SK-N-SH (cell line): ENCODE data around the gene C20orf144. TPM values are rescaled to one million over a fixed set of nuclear protein-coding genes. Genes with fewer than 3 reads are reported as not detected.

Experiments used
- CTCF ChIA-PET: fragments of 300-600, 350-600 bp; formaldehyde crosslinking; extraction: SDS; loops from one replicate; lab custom pipeline; 2021; lab: Yijun Ruan, JAX
- POLR2A ChIA-PET: fragments of 350-600 bp; sonication (Branson Sonifier 250); formaldehyde crosslinking; extraction: SDS; loops from one replicate; lab custom pipeline; 2020; ENCODE audit warnings: antibody characterized with exemption, inconsistent platforms; lab: Yijun Ruan, JAX
- DNase-seq: peaks from one replicate; pipeline ENCODE4 v3.0.0; 2012
- H2AFZ ChIP-seq: fragments of 200-600 bp; sonication (generic); 2 replicates; pipeline ENCODE4 v1.8.1; 2016; ENCODE audit warnings: antibody characterized with exemption, mild to moderate bottlenecking, low read depth
- H3F3A ChIP-seq: fragments of 200-600 bp; sonication (generic); replicated peaks from 2 replicates; pipeline ENCODE3; 2016; ENCODE audit warnings: antibody characterized with exemption, mild to moderate bottlenecking; ENCODE audit not compliant: insufficient read depth
- H3K27ac ChIP-seq, 2 experiments: fragments of 200-500 bp in 1 of 2; fragments of 200-600 bp in 1 of 2; sonication (Bioruptor generic) in 1 of 2; sonication (generic), shearing (Covaris generic) in 1 of 2; 2 replicates each; pipeline versions ENCODE4 v1.5.1 to v1.6.1; 2014 to 2016; ENCODE audit warnings: low read depth in 2 of 2, inconsistent platforms in 1 of 2, low read length in 1 of 2, mild to moderate bottlenecking in 1 of 2, mixed read lengths in 1 of 2
- H3K27me3 ChIP-seq: fragments of 200-600 bp; sonication (generic), shearing (Covaris generic); 2 replicates; pipeline ENCODE4 v1.6.1; 2016; ENCODE audit warnings: mixed run types; ENCODE audit not compliant: insufficient read depth
- H3K36me3 ChIP-seq, 2 experiments: fragments of 200-500 bp in 1 of 2; fragments of 200-600 bp in 1 of 2; sonication (Bioruptor generic) in 1 of 2; sonication (generic) in 1 of 2; replicated peaks in 1 of 2; 2 replicates each; pipeline versions ENCODE3 to v1.5.1; 2014 to 2016; ENCODE audit warnings: low read length in 1 of 2, mild to moderate bottlenecking in 1 of 2; ENCODE audit not compliant: insufficient read depth in 2 of 2, control insufficient read depth in 1 of 2
- H3K4me1 ChIP-seq, 2 experiments: fragments of 200-500 bp in 1 of 2; fragments of 200-600 bp in 1 of 2; sonication (Bioruptor generic) in 1 of 2; sonication (generic), shearing (Covaris generic) in 1 of 2; 2 replicates each; pipeline versions ENCODE4 v1.5.1 to v1.6.1; 2014 to 2016; ENCODE audit warnings: low read depth in 1 of 2, low read length in 1 of 2, mixed run types in 1 of 2; ENCODE audit not compliant: insufficient read depth in 2 of 2, control insufficient read depth in 1 of 2
- H3K4me2 ChIP-seq: fragments of 200-600 bp; sonication (generic), shearing (Covaris generic); 2 replicates; pipeline ENCODE4 v1.6.1; 2017; ENCODE audit warnings: mixed run types
- H3K4me3 ChIP-seq, 2 experiments: fragments of 200-500 bp in 1 of 2; fragments of 200-600 bp in 1 of 2; sonication (Bioruptor generic) in 1 of 2; sonication (generic), shearing (Covaris generic) in 1 of 2; 2 replicates each; pipeline versions ENCODE4 v1.5.1 to v1.8.1; 2014 to 2016; ENCODE audit warnings: low read depth in 2 of 2, inconsistent platforms in 1 of 2, low read length in 1 of 2, mild to moderate bottlenecking in 1 of 2, mixed read lengths in 1 of 2, moderate library complexity in 1 of 2
- H3K79me2 ChIP-seq: fragments of 200-600 bp; sonication (generic); 2 replicates; pipeline ENCODE4 v1.8.1; 2017; ENCODE audit warnings: mild to moderate bottlenecking; ENCODE audit not compliant: insufficient read depth
- H3K9ac ChIP-seq: fragments of 200-600 bp; sonication (generic); 2 replicates; pipeline ENCODE4 v1.6.1; 2017; ENCODE audit warnings: mixed run types
- H3K9me2 ChIP-seq: fragments of 200-600 bp; sonication (generic); 2 replicates; pipeline ENCODE4 v1.6.1; 2017; ENCODE audit warnings: mixed run types
- H3K9me3 ChIP-seq: fragments of 200-600 bp; sonication (generic); 2 replicates; pipeline ENCODE4 v1.6.1; 2017; ENCODE audit warnings: mixed run types, mild to moderate bottlenecking, moderate library complexity
- H4K20me1 ChIP-seq: fragments of 200-600 bp; sonication (generic); 2 replicates; pipeline ENCODE4 v1.6.1; 2017; ENCODE audit warnings: mild to moderate bottlenecking, mixed run types; ENCODE audit not compliant: insufficient read depth
- GABPA ChIP-seq: IDR thresholded peaks from 2 replicates; pipeline ENCODE4 v1.4.0; 2012; ENCODE audit warnings: low read depth, mild to moderate bottlenecking
- GATA2 ChIP-seq: sonication (generic); formaldehyde crosslinking; IDR thresholded peaks from 2 replicates; pipeline ENCODE4 v1.5.0; 2020; ENCODE audit warnings: mild to moderate bottlenecking, missing genetic modification reagents
- MEF2A ChIP-seq: IDR thresholded peaks from 2 replicates; pipeline ENCODE4 v1.4.0; 2012; ENCODE audit warnings: low read depth, borderline replicate concordance
- MXI1 ChIP-seq: IDR thresholded peaks from 2 replicates; pipeline ENCODE4 v1.6.1; 2012; ENCODE audit warnings: mild to moderate bottlenecking, low read depth, low read length, improper control_type of control experiment
- NFIC ChIP-seq: IDR thresholded peaks from 2 replicates; pipeline ENCODE4 v1.4.0; 2012; ENCODE audit warnings: borderline replicate concordance
- POLR2AphosphoS5 ChIP-seq: IDR thresholded peaks from 2 replicates; pipeline ENCODE4 v1.6.1; 2012; ENCODE audit warnings: low read depth, low read length
- RAD21 ChIP-seq: IDR thresholded peaks from 2 replicates; pipeline ENCODE4 v1.6.1; 2012; ENCODE audit warnings: mild to moderate bottlenecking, low read length
- SIN3A ChIP-seq: IDR thresholded peaks from 2 replicates; pipeline ENCODE4 v1.6.1; 2012; ENCODE audit warnings: low read depth, mild to moderate bottlenecking, low read length, moderate library complexity, borderline replicate concordance
- SMC3 ChIP-seq: IDR thresholded peaks from 2 replicates; pipeline ENCODE4 v1.6.1; 2012; ENCODE audit warnings: low read depth, low read length, improper control_type of control experiment
- WGBS: methylation state at CpG from one replicate; pipeline ENCODE4 v1.1.6; 2017; ENCODE audit warnings: low lambda C conversion rate; 5-methylcytosine and 5-hydroxymethylcytosine counted together
- polyA plus RNA-seq, 3 experiments: library from polyadenylated mRNA; depleted of rRNA; stranded (reverse); fragments of >200 nt; gene quantifications; 2 replicates each; pipeline ENCODE4 v1.2.3, GENCODE V29; 2012
- TF ChIP-seq, protein P1 (sequence below): IDR thresholded peaks from 2 replicates; pipeline ENCODE4 v1.4.0; 2012; ENCODE audit warnings: low read depth
- TF ChIP-seq, protein P2 (sequence below): fragments of 200-600 bp; sonication (generic); IDR thresholded peaks from 2 replicates; pipeline ENCODE4 v1.6.1; 2017; ENCODE audit warnings: antibody characterized with exemption, mild to moderate bottlenecking, moderate library complexity

Gene C20orf144
- polyA plus RNA-seq, 1 of the 3 experiments (the other 2 are of a cell fraction) = 0.12 TPM

DNA sequence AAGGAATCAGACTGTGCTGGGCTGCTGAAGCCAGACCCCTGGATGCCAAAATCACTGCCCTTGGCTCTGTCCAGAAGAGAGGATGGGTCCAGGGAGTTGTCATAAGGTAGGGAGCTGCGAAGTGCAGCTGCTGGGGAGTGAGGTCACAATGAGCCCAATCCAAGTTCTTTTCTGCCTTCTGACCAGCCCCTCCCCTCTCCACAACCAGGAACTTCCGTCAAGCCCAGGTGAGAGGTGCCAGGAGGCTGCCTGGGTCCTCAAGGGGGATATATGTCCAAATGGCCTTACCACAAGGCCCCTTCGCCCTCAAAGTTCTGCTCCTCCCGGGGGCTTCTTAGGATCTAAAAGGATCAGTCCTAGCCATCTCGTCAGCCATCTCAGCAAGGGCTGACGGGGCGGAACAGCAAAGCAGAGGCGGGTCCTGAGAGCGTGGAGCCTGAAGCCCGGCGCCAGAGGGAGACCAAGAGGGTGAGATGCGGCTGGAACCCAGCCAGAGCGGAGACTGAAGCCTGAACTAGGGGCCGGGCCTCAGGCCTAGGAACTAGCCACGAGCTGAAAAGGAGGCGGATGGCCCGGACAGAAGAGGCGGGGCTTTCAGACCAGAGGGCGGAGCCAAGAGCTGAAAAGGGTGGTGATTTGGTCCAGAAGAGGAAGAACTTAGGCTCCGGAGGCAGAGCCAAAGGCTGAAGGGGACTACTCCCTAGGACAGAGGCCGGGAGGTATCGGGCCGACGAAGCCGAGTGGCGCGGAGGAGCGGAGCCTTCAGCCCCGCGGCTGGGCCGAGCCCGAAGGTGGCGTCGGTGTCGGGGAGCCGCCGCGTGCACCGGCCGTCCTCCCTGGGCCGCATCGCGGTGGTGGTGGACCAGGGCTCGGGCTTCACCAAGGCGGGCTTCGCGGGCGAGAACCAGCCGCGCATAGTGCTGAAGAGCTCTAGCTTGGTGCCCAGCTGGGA lies 4.4 kb downstream of the C20orf144 start, which contains the start of gene ACTL10:
Gene ACTL10 (plus strand): TSS at position 651 of the 952 bp plus-strand sequence. CDS start 555 bp downstream, outside the sequence.
- Histone ChIP-seq H3K36me3 (peaks cover 8 to 17% of the 10 kb centered on the region in 2 experiments), H3K4me2 (peak within 1 kb of the TSS; percentile 75; the same call in 1 of the 2 replicates), H3K79me2 (no peaks in the 10 kb centered on the region), H3K9ac (no peak within 1 kb of the TSS), H3K27ac (peak within 1 kb of the TSS; percentile 55 to 87; a peak in 3 of 4 replicates), H2AFZ (peak within 1 kb of the TSS; percentile 36; the same call in 1 of the 2 replicates), H3K4me1 (peaks cover 0 to 41% of the 10 kb centered on the region in 2 experiments; a peak in 1 of 4 replicates), H3K4me3 (peak within 1 kb of the TSS; percentile 41 to 52; a peak in 3 of 4 replicates), H4K20me1 (no peaks in the 10 kb centered on the region), H3F3A (peaks cover 25% of the 10 kb centered on the region), H3K9me3 (no peaks in the 10 kb centered on the region), H3K9me2 (no peaks in the 10 kb centered on the region), H3K27me3 (no peaks in the 10 kb centered on the region)
- WGBS = 55% methylated on average over 40 of the region's 50 CpGs
- DNase-seq = peak; percentile 94
- TF ChIP-seq MEF2A (no peak), RAD21 (0 out of 2 replicates have a peak, but pooled peaks have one; percentile 8), NFIC (peak; percentile 72), GATA2 (no peak), SMC3 (peak; percentile 19; the same call in 1 of the 2 replicates), SIN3A (peak; percentile 44; the same call in 1 of the 2 replicates), POLR2AphosphoS5 (peak; percentile 63; the same call in 1 of the 2 replicates), MXI1 (peak; percentile 77), GABPA (peak; percentile 26; the same call in 1 of the 2 replicates)
- TF ChIP-seq, protein P1, sequence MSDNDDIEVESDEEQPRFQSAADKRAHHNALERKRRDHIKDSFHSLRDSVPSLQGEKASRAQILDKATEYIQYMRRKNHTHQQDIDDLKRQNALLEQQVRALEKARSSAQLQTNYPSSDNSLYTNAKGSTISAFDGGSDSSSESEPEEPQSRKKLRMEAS = peak; percentile 75
- TF ChIP-seq, protein P2, sequence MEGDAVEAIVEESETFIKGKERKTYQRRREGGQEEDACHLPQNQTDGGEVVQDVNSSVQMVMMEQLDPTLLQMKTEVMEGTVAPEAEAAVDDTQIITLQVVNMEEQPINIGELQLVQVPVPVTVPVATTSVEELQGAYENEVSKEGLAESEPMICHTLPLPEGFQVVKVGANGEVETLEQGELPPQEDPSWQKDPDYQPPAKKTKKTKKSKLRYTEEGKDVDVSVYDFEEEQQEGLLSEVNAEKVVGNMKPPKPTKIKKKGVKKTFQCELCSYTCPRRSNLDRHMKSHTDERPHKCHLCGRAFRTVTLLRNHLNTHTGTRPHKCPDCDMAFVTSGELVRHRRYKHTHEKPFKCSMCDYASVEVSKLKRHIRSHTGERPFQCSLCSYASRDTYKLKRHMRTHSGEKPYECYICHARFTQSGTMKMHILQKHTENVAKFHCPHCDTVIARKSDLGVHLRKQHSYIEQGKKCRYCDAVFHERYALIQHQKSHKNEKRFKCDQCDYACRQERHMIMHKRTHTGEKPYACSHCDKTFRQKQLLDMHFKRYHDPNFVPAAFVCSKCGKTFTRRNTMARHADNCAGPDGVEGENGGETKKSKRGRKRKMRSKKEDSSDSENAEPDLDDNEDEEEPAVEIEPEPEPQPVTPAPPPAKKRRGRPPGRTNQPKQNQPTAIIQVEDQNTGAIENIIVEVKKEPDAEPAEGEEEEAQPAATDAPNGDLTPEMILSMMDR = peak; percentile 35
- ChIA-PET CTCF (interaction anchor here (0.5 to 10.6 kb wide), 26 partner anchors 9 to 301 kb away, joined by 3 to 114 read pairs (median 4); partner anchors contain the start of gene ZNF341), POLR2A (interaction anchor here (0.7 to 3.7 kb wide), 10 partner anchors 12 to 273 kb away, joined by 3 to 17 read pairs (median 4); partner anchors contain the start of genes CBFA2T2 and SNTA1)

DNA sequence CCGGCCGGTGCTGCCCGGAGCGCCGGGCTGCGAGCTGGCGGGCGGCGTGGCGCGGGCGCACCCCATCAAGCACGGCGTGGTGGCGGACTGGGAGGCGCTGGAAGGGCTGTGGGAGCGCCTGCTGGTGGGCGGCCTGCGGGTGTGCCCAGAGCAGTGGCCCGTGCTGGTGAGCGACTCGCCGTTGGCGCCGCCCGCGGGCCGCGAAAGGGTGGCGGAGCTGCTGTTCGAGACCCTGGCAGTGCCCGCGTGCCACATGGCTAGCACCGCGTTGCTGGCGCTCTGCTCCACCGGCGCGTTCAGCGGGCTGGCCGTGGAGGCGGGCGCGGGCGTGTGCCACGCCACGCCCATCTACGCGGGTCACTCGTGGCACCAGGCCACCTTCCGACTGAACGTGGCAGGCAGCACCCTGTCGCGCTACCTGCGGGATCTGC lies 5.1 kb downstream of the C20orf144 start:
- H2AFZ ChIP-seq = no peak overlapping the region
- WGBS = 61% methylated on average over 16 of the region's 55 CpGs
- H3K27me3 ChIP-seq = no peaks in the 10 kb centered on the region
- H3K36me3 ChIP-seq = peaks cover 8 to 17% of the 10 kb centered on the region in 2 experiments
- no peak for TF ChIP-seq NFIC
- TF ChIP-seq MXI1 = 0 out of 2 replicates have a peak, but pooled peaks have one; percentile 21
- no peak overlapping the region for H3K9ac ChIP-seq
- H3K27ac ChIP-seq = peak overlapping the region; percentile 44 to 87; a peak in 3 of 4 replicates
- peak overlapping the region; percentile 75; the same call in 1 of the 2 replicates for H3K4me2 ChIP-seq
- peak; percentile 74 for DNase-seq
- H3F3A ChIP-seq = peaks cover 25% of the 10 kb centered on the region
- H3K9me3 ChIP-seq = no peaks in the 10 kb centered on the region
- POLR2A ChIA-PET = interaction anchor here (0.9 to 1.6 kb wide), 9 partner anchors 13 to 273 kb away, joined by 3 to 8 read pairs (median 4); partner anchors contain the start of genes CBFA2T2 and SNTA1
- 0 out of 2 replicates have a peak, but pooled peaks cover 1% of the 10 kb centered on the region for H4K20me1 ChIP-seq
- CTCF ChIA-PET = interaction anchor here (0.5 to 10.6 kb wide), 61 partner anchors 9 to 765 kb away, joined by 3 to 114 read pairs (median 4); partner anchors contain the start of genes CBFA2T2, CDK5RAP1, PXMP4 and SNTA1
- peaks cover under 1 to 44% of the 10 kb centered on the region in 2 experiments; a peak in 2 of 4 replicates for H3K4me1 ChIP-seq
- H3K4me3 ChIP-seq = peak overlapping the region; percentile 41 to 52; a peak in 3 of 4 replicates
- peaks cover under 1% of the 10 kb centered on the region; the same call in 1 of the 2 replicates for H3K79me2 ChIP-seq
- H3K9me2 ChIP-seq = no peaks in the 10 kb centered on the region
